ENCODE results near the gene THAP7. TPM values are rescaled to one million over a fixed set of nuclear protein-coding genes. Genes with fewer than 3 reads are reported as not detected.
A peak's percentile ranks its signal among the peaks of the same experiment; 100 is the strongest.

THAP7 gene
- total and polyA plus RNA-seq, 9 of the 15 experiments (the other 6 are each of a cell fraction or from before 2014, with no cell fraction given), result 7.9 to 263 (median 84.1) TPM

- TF ChIP-seq MXD1 (CRISPR knock-in tag; IDR thresholded peaks at IDR 0.05; ENCODE audit: borderline replicate concordance, poor library complexity, severe bottlenecking) (no peak), IRF1 (CRISPR knock-in tag; IDR thresholded peaks at IDR 0.05; ENCODE audit: borderline replicate concordance) (no peak), CBFB (CRISPR knock-in tag; IDR thresholded peaks at IDR 0.05) (no peak), ZBTB12 (CRISPR knock-in tag; IDR thresholded peaks at IDR 0.05) (peak; percentile 74), TEAD4 (IDR thresholded peaks at IDR 0.05; ENCODE audit: low read length) (0 out of 2 replicates have a peak, but pooled peaks have one; percentile 7), TEAD4 (CRISPR knock-in tag; IDR thresholded peaks at IDR 0.05; ENCODE audit: borderline replicate concordance) (no peak), MLLT1 (IDR thresholded peaks at IDR 0.05) (no peak), ADNP (tag; IDR thresholded peaks at IDR 0.05) (no peak), RFX5 (IDR thresholded peaks at IDR 0.05; ENCODE audit: low read depth, low read length) (peak; percentile 78), TCF7L2 (IDR thresholded peaks at IDR 0.05; ENCODE audit: low read depth, low read length) (peak; percentile 28; the same call in 1 of the 2 replicates), FOXA1 (IDR thresholded peaks at IDR 0.05; ENCODE audit: borderline replicate concordance) (no peak), PTBP1 (IDR thresholded peaks at IDR 0.05; ENCODE audit: low read depth, low read length) (0 out of 2 replicates have a peak, but pooled peaks have one; percentile 83), FOXJ3 (CRISPR knock-in tag; IDR thresholded peaks at IDR 0.05) (no peak), ZNF445 (CRISPR knock-in tag; IDR thresholded peaks at IDR 0.05; ENCODE audit: low read depth) (0 out of 2 replicates have a peak, but pooled peaks have one; percentile 23), E2F1 (CRISPR knock-in tag; IDR thresholded peaks at IDR 0.05) (peak; percentile 95), LARP7 (IDR thresholded peaks at IDR 0.05) (no peak), RHOXF2B (CRISPR knock-in tag; conservative IDR thresholded peaks at IDR 0.05) (peak; percentile 77; the same call in 1 of the 2 replicates), ZNF696 (CRISPR knock-in tag; conservative IDR thresholded peaks at IDR 0.05) (no peak; the same call in 1 of the 2 replicates), STAT6 (CRISPR knock-in tag; IDR thresholded peaks at IDR 0.05) (peak; percentile 99), ARHGAP35 (IDR thresholded peaks at IDR 0.05; ENCODE audit: partially characterized antibody) (no peak), FOXM1 (IDR thresholded peaks at IDR 0.05; ENCODE audit: low read depth) (no peak), FOXM1 (CRISPR knock-in tag; IDR thresholded peaks at IDR 0.05; ENCODE audit: low read depth) (no peak)
Measured at GRCh38 chr22:21014202-21014725, 12.3 kb upstream of the THAP7 start (continued).
